HFF-Myc (cell line): ENCODE results near the gene STXBP1.

Source experiments
- DNase-seq: peaks from one replicate; pipeline ENCODE4 v3.0.0-alpha.2; 2011; ENCODE audit warnings: low read depth; ENCODE audit errors: extremely low read depth
- H3K4me3 ChIP-seq: replicated peaks from 2 replicates; pipeline ENCODE4 v1.5.1; 2011; ENCODE audit warnings: low read depth, mild to moderate bottlenecking, control low read depth, low read length
- TF ChIP-seq, protein P1 (sequence below): IDR thresholded peaks from 2 replicates; pipeline ENCODE4 v1.5.1; 2012; ENCODE audit warnings: mild to moderate bottlenecking, low read depth, low read length, control low read depth; ENCODE audit errors: missing control alignments

STXBP1 gene

GRCh38 chr9:127735530-127736185 lies 123.6 kb downstream of the STXBP1 start:
- no peak for DNase-seq
- TF ChIP-seq, protein P1, sequence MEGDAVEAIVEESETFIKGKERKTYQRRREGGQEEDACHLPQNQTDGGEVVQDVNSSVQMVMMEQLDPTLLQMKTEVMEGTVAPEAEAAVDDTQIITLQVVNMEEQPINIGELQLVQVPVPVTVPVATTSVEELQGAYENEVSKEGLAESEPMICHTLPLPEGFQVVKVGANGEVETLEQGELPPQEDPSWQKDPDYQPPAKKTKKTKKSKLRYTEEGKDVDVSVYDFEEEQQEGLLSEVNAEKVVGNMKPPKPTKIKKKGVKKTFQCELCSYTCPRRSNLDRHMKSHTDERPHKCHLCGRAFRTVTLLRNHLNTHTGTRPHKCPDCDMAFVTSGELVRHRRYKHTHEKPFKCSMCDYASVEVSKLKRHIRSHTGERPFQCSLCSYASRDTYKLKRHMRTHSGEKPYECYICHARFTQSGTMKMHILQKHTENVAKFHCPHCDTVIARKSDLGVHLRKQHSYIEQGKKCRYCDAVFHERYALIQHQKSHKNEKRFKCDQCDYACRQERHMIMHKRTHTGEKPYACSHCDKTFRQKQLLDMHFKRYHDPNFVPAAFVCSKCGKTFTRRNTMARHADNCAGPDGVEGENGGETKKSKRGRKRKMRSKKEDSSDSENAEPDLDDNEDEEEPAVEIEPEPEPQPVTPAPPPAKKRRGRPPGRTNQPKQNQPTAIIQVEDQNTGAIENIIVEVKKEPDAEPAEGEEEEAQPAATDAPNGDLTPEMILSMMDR, result no peak
- H3K4me3 ChIP-seq, result no peak overlapping the region

DNA sequence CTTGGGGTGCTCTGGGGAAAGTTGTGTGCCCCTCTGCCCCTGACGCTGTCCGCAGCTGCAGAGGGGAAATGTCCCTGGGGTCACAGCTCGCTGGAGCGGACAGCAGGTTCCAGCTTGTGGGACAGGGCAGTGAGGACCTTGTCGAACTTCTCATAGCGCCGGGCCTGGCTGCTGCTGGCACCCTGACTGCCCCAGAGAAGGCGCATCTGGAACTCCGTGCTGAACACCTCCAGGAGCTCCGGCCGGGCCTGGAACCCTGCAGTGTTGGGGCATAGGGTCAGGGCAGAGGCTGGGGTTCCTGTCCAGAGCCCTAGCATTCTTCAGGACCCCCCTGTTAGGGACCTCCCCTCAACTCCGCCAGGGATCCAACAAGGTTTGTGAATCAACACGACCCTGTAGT lies 126.6 kb downstream of the STXBP1 start:
- DNase-seq, result no peak
- TF ChIP-seq, protein P1, result no peak
- no peak overlapping the region for H3K4me3 ChIP-seq

DNA sequence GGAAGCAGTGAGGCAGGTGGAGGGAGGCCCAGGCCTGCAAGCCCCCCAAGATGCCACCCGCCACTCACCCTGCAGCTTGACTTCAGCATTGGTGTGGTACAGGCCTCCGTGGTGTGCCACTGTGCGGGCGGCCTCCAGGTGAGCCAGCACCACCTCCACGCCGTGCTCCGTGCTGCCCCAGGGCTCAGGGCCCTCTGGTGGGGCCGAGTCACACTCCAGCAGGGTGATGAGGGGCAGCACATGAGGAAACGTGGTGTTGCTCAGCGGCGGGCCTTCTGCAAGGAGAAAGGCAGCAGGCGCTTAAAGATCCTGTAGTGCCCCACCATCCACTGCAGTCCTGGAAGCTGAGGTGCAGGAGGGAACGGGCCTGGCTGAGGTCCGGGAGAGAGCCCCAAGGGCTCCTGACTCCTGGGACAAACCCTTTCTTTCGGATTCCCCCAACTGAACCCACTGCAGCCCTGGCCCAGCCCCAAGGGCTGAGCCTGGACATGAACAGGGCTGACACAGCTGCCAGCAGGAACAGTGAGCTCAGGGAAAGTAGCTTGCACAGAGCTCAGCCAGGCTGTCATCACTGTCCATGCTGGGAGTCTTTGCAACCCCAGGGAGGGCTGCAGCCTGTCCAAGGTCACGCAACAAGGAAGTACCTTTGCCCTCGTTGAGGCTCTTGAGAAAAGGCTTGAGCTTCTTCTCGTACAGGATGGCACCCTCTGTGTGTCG lies 127.7 kb downstream of the STXBP1 start:
- H3K4me3 ChIP-seq, result no peak overlapping the region
- no peak for DNase-seq
- TF ChIP-seq, protein P1, result no peak

DNA sequence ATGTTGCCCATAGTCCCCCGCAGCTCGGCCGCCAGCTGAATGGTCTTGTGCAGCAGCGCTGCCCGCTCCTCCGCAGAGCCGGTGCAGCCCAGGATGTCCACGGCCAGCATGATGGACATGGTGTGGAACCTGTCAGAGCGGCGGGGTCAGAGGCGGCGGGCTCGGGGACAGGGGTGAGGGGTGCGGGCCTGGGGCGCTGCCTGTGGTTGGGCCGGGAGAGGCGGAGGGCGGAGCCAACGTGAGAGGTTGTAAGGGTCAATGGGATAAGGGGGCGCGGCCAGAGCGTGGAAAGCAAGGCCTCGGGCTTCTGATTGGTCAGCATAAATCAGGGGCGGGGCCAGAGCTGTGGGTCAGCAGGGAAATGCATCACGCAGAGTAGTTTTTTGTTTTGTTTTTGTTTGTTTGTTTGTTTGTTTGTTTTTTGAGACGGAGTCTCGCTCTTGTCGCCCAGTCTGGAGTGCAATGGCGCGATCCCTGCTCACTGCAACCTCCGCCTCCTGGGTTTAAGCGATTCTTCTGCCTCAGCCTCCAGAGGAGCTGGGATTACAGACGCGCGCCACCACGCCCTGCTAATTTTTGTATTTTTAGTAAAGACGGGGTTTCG lies 129.9 kb downstream of the STXBP1 start:
- TF ChIP-seq, protein P1, result no peak

More for the DNA sequence above, 129.9 kb downstream of the STXBP1 start:
- H3K4me3 ChIP-seq, result peak overlapping the region; percentile 36
- DNase-seq, result no peak
